HG03469 (cell line): ENCODE measurements around the gene LZTS3.

Experiments used
- ATAC-seq: cut with Tn5 transposase; IDR thresholded peaks from one replicate; pipeline ENCODE4 v1.9.1; 2021; ENCODE audit warnings: mild to moderate bottlenecking, moderate library complexity, moderate number of reproducible peaks; ENCODE audit not compliant: unreplicated experiment

Gene LZTS3

DNA sequence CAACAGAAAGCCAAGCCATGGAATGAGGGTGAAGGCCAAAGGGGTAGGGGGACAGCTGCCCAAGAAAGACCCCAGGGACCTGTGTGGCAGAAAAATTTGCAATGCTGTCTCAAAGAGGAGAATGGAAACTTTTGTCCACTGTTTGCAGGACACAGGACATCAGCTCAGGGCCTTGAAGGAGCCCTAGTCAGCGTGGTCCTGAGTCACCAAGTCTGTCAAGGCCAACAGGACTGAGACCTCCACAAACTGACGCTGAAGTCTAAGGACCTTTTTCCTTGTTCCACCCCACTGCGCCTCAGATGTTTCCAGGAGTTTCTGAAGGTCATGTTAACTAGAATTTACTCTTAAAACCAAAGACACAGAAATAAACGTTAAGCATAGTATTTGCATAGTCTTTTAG is 57.0 kb downstream of the LZTS3 start:
- ATAC-seq = no peak

DNA sequence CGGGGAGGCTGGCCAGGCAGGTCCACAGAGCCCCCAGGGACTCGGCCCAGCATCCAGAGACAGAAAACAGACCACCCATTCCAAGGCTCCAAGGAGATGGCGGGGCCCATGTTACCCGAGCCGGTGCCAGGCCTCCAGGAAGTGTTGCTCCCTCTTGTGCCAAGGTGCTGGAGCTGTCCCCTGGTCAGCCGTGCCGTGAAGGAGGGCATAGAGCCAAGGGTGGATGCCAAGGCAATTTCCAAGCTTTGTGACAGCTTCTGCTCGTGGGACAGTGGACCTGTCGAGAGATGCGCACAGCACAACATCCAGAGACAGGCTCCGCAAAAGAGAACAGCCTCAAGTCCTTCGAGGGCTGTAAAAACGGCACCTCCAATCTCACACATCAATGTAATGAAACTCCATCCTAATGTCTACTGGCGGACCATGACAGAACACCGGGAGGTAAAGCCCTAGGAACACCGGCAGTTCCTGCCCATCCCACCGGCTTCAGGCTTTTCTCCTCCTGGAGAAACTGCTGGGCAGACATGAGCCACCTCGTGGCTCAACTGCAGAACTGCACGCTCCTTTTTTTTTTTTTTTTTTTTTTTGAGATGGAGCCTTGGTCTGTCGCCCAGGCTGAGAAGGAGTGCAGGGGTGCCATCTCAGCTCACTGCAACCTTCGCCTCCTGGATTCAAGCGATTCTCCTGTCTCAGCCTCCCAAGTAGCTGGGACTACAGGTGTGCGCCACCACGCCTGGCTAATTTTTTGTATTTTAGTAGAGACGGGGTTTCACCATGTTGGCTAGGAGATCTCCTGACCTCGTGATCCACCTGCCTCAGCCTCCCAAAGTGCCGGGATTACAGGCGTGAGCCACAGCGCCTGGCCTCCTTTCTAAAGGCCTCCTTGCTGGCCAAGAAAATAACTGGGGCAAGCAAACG is 57.9 kb downstream of the LZTS3 start:
- ATAC-seq = no peak
